ENCODE data around the gene CTIF. TPM values are rescaled to one million over a fixed set of nuclear protein-coding genes. Genes with fewer than 3 reads are reported as not detected.

CTIF gene
- total and polyA plus RNA-seq, 4 donors = 12.2 to 45.7 (median 32.6) TPM

DNA sequence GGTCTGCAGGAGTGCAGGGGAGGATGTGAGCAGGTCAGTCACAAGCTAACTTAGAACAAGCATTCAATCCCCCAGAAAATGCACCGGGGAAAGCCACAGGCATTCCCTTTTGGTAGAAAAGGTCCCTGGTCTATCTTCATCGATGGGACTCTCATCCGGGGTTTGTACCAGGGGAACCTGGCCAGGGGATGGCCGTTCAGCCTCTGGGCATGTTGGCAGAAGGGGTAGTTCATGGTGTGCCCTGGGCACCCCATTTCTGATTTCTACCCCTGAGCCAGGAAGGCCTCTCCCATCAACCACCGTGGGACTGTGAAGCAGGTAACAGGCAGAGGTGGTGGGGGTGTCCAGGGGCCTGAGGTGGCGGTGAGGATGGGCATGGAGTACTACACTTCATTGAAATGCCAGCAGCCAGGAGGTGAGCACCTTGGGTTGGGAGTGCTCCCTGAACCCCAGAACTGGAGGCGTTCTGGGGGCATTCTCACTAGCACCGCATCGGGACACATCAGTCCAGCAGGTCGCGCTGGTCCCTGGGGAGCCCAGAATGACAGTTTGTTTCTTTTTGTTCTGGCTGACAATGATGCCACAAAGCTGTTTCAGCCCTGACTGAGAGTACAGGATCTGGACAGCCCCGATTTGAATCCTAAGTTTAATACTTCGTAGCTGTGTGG, 239.6 kb downstream of the CTIF start:
- ATAC-seq (ENCODE audit: insufficient read depth, low FRiP score) (no peak), DNase-seq (peak; percentile 73 to 78 (median 77))
- Histone ChIP-seq H3K4me1 (ENCODE audit: control insufficient read depth in 5 of 5, insufficient read depth in 5 of 5, low read length in 5 of 5) (peaks cover 16 to 72% (median 39%) of the 10 kb centered on the region in 5 donors), H3K9ac (ENCODE audit: insufficient read depth in 1 of 2, low read length in 2 of 2) (peak overlapping the region in 1 of 2 donors; percentile 20), H3K27ac (ENCODE audit: low read depth in 1 of 2, low read length in 1 of 2) (no peak overlapping the region), H3K9me3 (ENCODE audit: control insufficient read depth in 4 of 4, insufficient read depth in 3 of 4, low read length in 3 of 4) (no peaks in the 10 kb centered on the region), H3K4me3 (no peak overlapping the region), H3K36me3 (ENCODE audit: control insufficient read depth in 4 of 4, insufficient read depth in 4 of 4, low read length in 4 of 4) (peaks cover 0 to 3% (median 0%) of the 10 kb centered on the region in 4 donors), H3K27me3 (ENCODE audit: control insufficient read depth in 3 of 3, insufficient read depth in 3 of 3, low read length in 2 of 3) (no peaks in the 10 kb centered on the region)
- 85 to 91% methylated on average over 13 of the region's 13 CpGs for WGBS, 2 donors
- TF ChIP-seq, protein P1, sequence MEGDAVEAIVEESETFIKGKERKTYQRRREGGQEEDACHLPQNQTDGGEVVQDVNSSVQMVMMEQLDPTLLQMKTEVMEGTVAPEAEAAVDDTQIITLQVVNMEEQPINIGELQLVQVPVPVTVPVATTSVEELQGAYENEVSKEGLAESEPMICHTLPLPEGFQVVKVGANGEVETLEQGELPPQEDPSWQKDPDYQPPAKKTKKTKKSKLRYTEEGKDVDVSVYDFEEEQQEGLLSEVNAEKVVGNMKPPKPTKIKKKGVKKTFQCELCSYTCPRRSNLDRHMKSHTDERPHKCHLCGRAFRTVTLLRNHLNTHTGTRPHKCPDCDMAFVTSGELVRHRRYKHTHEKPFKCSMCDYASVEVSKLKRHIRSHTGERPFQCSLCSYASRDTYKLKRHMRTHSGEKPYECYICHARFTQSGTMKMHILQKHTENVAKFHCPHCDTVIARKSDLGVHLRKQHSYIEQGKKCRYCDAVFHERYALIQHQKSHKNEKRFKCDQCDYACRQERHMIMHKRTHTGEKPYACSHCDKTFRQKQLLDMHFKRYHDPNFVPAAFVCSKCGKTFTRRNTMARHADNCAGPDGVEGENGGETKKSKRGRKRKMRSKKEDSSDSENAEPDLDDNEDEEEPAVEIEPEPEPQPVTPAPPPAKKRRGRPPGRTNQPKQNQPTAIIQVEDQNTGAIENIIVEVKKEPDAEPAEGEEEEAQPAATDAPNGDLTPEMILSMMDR (IDR thresholded peaks at IDR 0.05; ENCODE audit: control extremely low read depth, extremely low read depth) = no peak

DNA sequence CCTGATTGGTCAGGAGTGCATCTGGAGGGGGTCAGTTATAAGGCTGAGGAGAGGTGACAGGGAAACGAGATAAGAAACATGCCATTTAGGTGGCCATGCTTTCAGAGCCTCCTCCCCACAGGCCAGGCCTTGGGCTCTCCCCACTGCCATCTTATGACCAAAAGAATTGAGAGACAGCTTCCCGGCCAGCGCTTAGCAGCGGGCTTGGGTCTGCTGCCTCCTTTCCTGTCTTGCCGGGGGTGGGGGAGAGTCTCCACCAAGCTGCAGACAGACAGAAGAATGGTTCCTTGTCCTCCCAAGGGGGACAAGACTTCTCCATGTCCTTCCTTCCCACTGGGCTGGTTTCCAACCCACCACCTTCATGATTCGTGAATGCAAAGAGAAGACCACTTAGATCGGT, 240.6 kb downstream of the CTIF start:
- ATAC-seq (ENCODE audit: insufficient read depth, low FRiP score) = no peak
- peaks cover 0 to 1% (median 0%) of the 10 kb centered on the region in 4 donors for H3K36me3 ChIP-seq (ENCODE audit: control insufficient read depth in 4 of 4, insufficient read depth in 4 of 4, low read length in 4 of 4)
- WGBS, 2 donors = 76 to 83% methylated on average over 7 of the region's 7 CpGs
- H3K27me3 ChIP-seq (ENCODE audit: control insufficient read depth in 3 of 3, insufficient read depth in 3 of 3, low read length in 2 of 3) = no peaks in the 10 kb centered on the region
- DNase-seq = no peak
- H3K4me3 ChIP-seq = no peak overlapping the region
- TF ChIP-seq, protein P1 (IDR thresholded peaks at IDR 0.05; ENCODE audit: control extremely low read depth, extremely low read depth) = no peak
- no peak overlapping the region for H3K27ac ChIP-seq (ENCODE audit: low read depth in 1 of 2, low read length in 1 of 2)
- peaks cover 15 to 76% (median 39%) of the 10 kb centered on the region in 5 donors for H3K4me1 ChIP-seq (ENCODE audit: control insufficient read depth in 5 of 5, insufficient read depth in 5 of 5, low read length in 5 of 5)
- H3K9me3 ChIP-seq (ENCODE audit: control insufficient read depth in 4 of 4, insufficient read depth in 3 of 4, low read length in 3 of 4) = no peaks in the 10 kb centered on the region
- peak overlapping the region in 1 of 2 donors; percentile 20 for H3K9ac ChIP-seq (ENCODE audit: insufficient read depth in 1 of 2, low read length in 2 of 2)

DNA sequence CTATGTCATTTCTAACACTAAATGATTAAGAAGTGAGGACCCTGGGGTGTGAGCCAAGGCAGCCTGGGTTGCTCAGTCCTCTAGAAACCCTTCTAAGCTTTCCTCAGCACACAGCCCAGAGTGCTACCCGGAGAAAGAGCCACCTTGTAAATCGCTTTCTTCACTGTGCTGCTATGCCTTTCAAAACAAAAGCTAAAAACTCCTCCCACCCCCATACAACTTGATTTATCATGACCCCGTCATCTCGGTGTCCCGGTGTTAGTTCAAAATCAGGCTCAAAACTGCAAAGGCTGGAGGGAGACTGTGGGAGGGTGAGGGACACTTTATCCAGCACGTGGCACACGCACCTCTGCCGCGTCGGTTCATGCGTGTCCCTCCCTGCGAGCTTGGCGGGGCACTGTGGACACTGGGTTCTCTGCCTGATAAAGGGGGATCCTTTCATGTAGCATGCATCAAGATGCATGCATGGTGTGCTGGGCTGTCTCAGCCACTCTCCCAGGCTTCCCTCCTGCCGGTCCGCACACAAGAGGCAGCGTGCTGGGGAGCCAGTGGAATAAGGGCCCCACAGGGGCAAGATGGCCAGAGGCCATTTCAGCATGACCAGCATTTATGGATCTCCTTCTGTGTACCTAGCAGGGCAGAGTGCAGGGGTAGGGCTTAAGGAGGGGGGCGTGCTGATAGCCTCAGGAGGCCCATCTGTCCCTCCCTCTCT, 241.5 kb downstream of the CTIF start:
- no peak for ATAC-seq (ENCODE audit: insufficient read depth, low FRiP score)
- WGBS, 2 donors = 67 to 77% methylated on average over 17 of the region's 17 CpGs
- Histone ChIP-seq H3K9me3 (ENCODE audit: control insufficient read depth in 4 of 4, insufficient read depth in 3 of 4, low read length in 3 of 4) (no peaks in the 10 kb centered on the region), H3K4me1 (ENCODE audit: control insufficient read depth in 5 of 5, insufficient read depth in 5 of 5, low read length in 5 of 5) (peaks cover 15 to 76% (median 39%) of the 10 kb centered on the region in 5 donors), H3K9ac (ENCODE audit: insufficient read depth in 1 of 2, low read length in 2 of 2) (no peak overlapping the region), H3K27me3 (ENCODE audit: control insufficient read depth in 3 of 3, insufficient read depth in 3 of 3, low read length in 2 of 3) (no peaks in the 10 kb centered on the region), H3K4me3 (no peak overlapping the region), H3K27ac (ENCODE audit: low read depth in 1 of 2, low read length in 1 of 2) (peak overlapping the region; percentile 75 to 91), H3K36me3 (ENCODE audit: control insufficient read depth in 4 of 4, insufficient read depth in 4 of 4, low read length in 4 of 4) (peaks cover 0 to 1% (median 0%) of the 10 kb centered on the region in 4 donors)
- DNase-seq = peak; percentile 53 to 80 (median 69)
- TF ChIP-seq, protein P1 (IDR thresholded peaks at IDR 0.05; ENCODE audit: control extremely low read depth, extremely low read depth) = no peak
